Endodermal cell (in vitro differentiated cells): ENCODE results near the gene ATAD3A. TPM values are rescaled to one million over a fixed set of nuclear protein-coding genes. Genes with fewer than 3 reads are reported as not detected.
"Not testable (repeated sequence)": the region's sequence is repeated elsewhere in the genome, so short reads cannot be mapped to it uniquely, and the experiment has no call there.

Source experiments
- DNase-seq: peaks from one replicate; pipeline ENCODE4 v3.0.0-alpha.2; 2017
- H3K27ac ChIP-seq: 2 replicates; pipeline ENCODE4 v1.5.1; 2013; ENCODE audit warnings: mild to moderate bottlenecking, low read depth, low read length, moderate library complexity
- H3K27me3 ChIP-seq: 2 replicates; pipeline ENCODE4 v1.6.1; 2013; ENCODE audit warnings: mild to moderate bottlenecking, low read length, moderate library complexity; ENCODE audit not compliant: insufficient read depth, control insufficient read depth, poor library complexity, severe bottlenecking
- H3K36me3 ChIP-seq: 2 replicates; pipeline ENCODE4 v1.7.0; 2013; ENCODE audit warnings: mild to moderate bottlenecking, low read length, moderate library complexity; ENCODE audit not compliant: control insufficient read depth, insufficient read depth
- H3K4me1 ChIP-seq: one replicate; pipeline ENCODE4 v1.7.0; 2013; ENCODE audit warnings: low read length; ENCODE audit not compliant: control insufficient read depth, insufficient read depth
- H3K4me3 ChIP-seq: 2 replicates; pipeline ENCODE4 v1.5.1; 2013; ENCODE audit warnings: mild to moderate bottlenecking, low read length, moderate library complexity
- H3K9ac ChIP-seq: 2 replicates; pipeline ENCODE4 v1.6.1; 2013; ENCODE audit warnings: mild to moderate bottlenecking, low read length, moderate library complexity; ENCODE audit not compliant: poor library complexity, severe bottlenecking; ENCODE audit errors: extremely low read depth
- H3K9me3 ChIP-seq: 2 replicates; pipeline ENCODE4 v1.6.1; 2013; ENCODE audit warnings: mild to moderate bottlenecking, low read length, moderate library complexity; ENCODE audit not compliant: control insufficient read depth
- H3K27ac Mint-ChIP-seq: 2 replicates; pipeline ENCODE4 v1.8.0; 2020; ENCODE audit warnings: mixed read lengths
- H3K27me3 Mint-ChIP-seq: 2 replicates; pipeline ENCODE4 v1.8.0; 2021; ENCODE audit warnings: mild to moderate bottlenecking, mixed read lengths; ENCODE audit not compliant: insufficient read depth
- H3K36me3 Mint-ChIP-seq: 2 replicates; pipeline ENCODE4 v1.8.0; 2020; ENCODE audit warnings: low read depth, mixed read lengths
- H3K4me1 Mint-ChIP-seq: 2 replicates; pipeline ENCODE4 v1.8.0; 2020; ENCODE audit warnings: mixed read lengths
- H3K4me3 Mint-ChIP-seq: 2 replicates; pipeline ENCODE4 v1.8.0; 2020; ENCODE audit warnings: mild to moderate bottlenecking, moderate library complexity, mixed read lengths
- H3K9me3 Mint-ChIP-seq: 2 replicates; pipeline ENCODE4 v1.8.0; 2020; ENCODE audit warnings: mild to moderate bottlenecking, mixed read lengths
- CTCF ChIP-seq: fragments of 200-600 bp; sonication (generic); conservative IDR thresholded peaks from 2 replicates; pipeline ENCODE4 v1.5.0; 2021; ENCODE audit warnings: antibody characterized with exemption, mild to moderate bottlenecking
- WGBS, 2 experiments: methylation state at CpG; one replicate each; pipeline versions ENCODE4 v1.1.5 to v1.1.7; 2013; ENCODE audit warnings: missing lambda C conversion rate in 2 of 2, mixed read lengths in 1 of 2; ENCODE audit not compliant: insufficient coverage in 1 of 2, insufficient read length in 1 of 2; 5-methylcytosine and 5-hydroxymethylcytosine counted together
- total RNA-seq, 2 donors: library from RNA; stranded (reverse); fragmentation: NEBNext Ultra II Directional in 1 of 2; extraction: Animal tissue kit (Norgen Biotek cat#: 25700) in 1 of 2; gene quantifications; 2 replicates in 1 of 2; 3 replicates in 1 of 2; pipeline ENCODE4 v1.2.1, GENCODE V29; 2021

ATAD3A gene
- total RNA-seq, 2 donors from 2014 or later, result 42.8 to 47.6 TPM

GRCh38 chr1:1504777-1505365 lies 7.1 kb upstream of the ATAD3A start:
- 46 to 54% methylated on average over 7 to 14 of the region's 16 CpGs for WGBS, 2 experiments
- H3K27ac ChIP-seq, result peak overlapping the region; percentile 57

GRCh38 chr1:1505366-1505798 lies 6.6 kb upstream of the ATAD3A start:
- H3K9me3 Mint-ChIP-seq, H3K27ac ChIP-seq, DNase-seq, H3K9ac ChIP-seq, H3K27me3 ChIP-seq, H3K9me3 ChIP-seq, H3K36me3 ChIP-seq, H3K4me1 ChIP-seq, H3K36me3 Mint-ChIP-seq, H3K4me1 Mint-ChIP-seq, H3K27me3 Mint-ChIP-seq, H3K4me3 ChIP-seq: not testable (repeated sequence)
- H3K4me3 Mint-ChIP-seq, result peak overlapping the region; percentile 50
- H3K27ac Mint-ChIP-seq, result peak overlapping the region; percentile 96
- WGBS, 2 experiments, result 31% methylated on average over 9 of the region's 22 CpGs; no CpG with 5 or more reads in 1 of the 2 experiments
- TF ChIP-seq CTCF, result peak; percentile 58

More at GRCh38 chr1:1504777-1505365, 7.1 kb upstream of the ATAD3A start:
- H3K36me3 ChIP-seq, H3K27me3 ChIP-seq, H3K36me3 Mint-ChIP-seq, H3K9me3 Mint-ChIP-seq, H3K9me3 ChIP-seq, H3K27me3 Mint-ChIP-seq, H3K4me1 Mint-ChIP-seq, H3K4me1 ChIP-seq, H3K9ac ChIP-seq, H3K4me3 ChIP-seq: not testable (repeated sequence)
- TF ChIP-seq CTCF, result peak; percentile 82
- H3K27ac Mint-ChIP-seq, result peak overlapping the region; percentile 96
- DNase-seq, result peak; percentile 96
- peak overlapping the region; percentile 50 for H3K4me3 Mint-ChIP-seq

- not testable (repeated sequence) for H3K9me3 Mint-ChIP-seq, H3K4me1 ChIP-seq, H3K27ac ChIP-seq, H3K4me3 ChIP-seq, H3K4me1 Mint-ChIP-seq, H3K27ac Mint-ChIP-seq, H3K27me3 ChIP-seq, DNase-seq, H3K9ac ChIP-seq, H3K4me3 Mint-ChIP-seq, H3K36me3 ChIP-seq, H3K9me3 ChIP-seq, H3K27me3 Mint-ChIP-seq, H3K36me3 Mint-ChIP-seq
- WGBS, 2 experiments, result 97% methylated on average over 5 of the region's 5 CpGs
Observed at GRCh38 chr1:1505801-1506200, 6.2 kb upstream of the ATAD3A start.

- Mint-ChIP-seq H3K4me1 (peaks cover 8% of the 10 kb centered on the region), H3K9me3 (no peaks in the 10 kb centered on the region), H3K27me3 (no peaks in the 10 kb centered on the region), H3K4me3 (no peak overlapping the region), H3K27ac (no peak overlapping the region), H3K36me3 (no peaks in the 10 kb centered on the region)
- H3K4me1 ChIP-seq, result no peaks in the 10 kb centered on the region
- no peaks in the 10 kb centered on the region for H3K9me3 ChIP-seq
- no peak overlapping the region for H3K9ac ChIP-seq
- no peak for DNase-seq
- H3K4me3 ChIP-seq, result no peak overlapping the region
- WGBS, 2 experiments, result 84 to 100% methylated on average over 3 to 4 of the region's 4 CpGs
- no peaks in the 10 kb centered on the region for H3K27me3 ChIP-seq
- H3K36me3 ChIP-seq, result no peaks in the 10 kb centered on the region
- TF ChIP-seq CTCF, result no peak
- H3K27ac ChIP-seq, result no peak overlapping the region
Observed at GRCh38 chr1:1507305-1507704, 4.7 kb upstream of the ATAD3A start.

- not testable (repeated sequence) for H3K9me3 Mint-ChIP-seq, H3K4me1 Mint-ChIP-seq, H3K27me3 ChIP-seq, H3K27ac ChIP-seq, H3K27me3 Mint-ChIP-seq, H3K4me1 ChIP-seq, H3K9me3 ChIP-seq, H3K9ac ChIP-seq, DNase-seq, H3K4me3 ChIP-seq, H3K27ac Mint-ChIP-seq, H3K36me3 Mint-ChIP-seq, H3K36me3 ChIP-seq, H3K4me3 Mint-ChIP-seq
- WGBS, 2 experiments, result 88 to 95% methylated on average over 6 to 13 of the region's 34 CpGs
Observed at GRCh38 chr1:1508775-1509464, 3.0 kb upstream of the ATAD3A start.
